ENCODE measurements around the gene FNDC7.
"Not testable (repeated sequence)": the region's sequence is repeated elsewhere in the genome, so short reads cannot be mapped to it uniquely, and the experiment has no call there.

The FNDC7 gene

GRCh38 chr1:108712606-108713150 lies at the start of gene FNDC7:
TSS of gene FNDC7 (plus strand) at chr1:108712908. CDS start at chr1:108712934, 26 bp downstream.
- no peak for DNase-seq (ENCODE audit: low read depth in 3 of 3)

DNA sequence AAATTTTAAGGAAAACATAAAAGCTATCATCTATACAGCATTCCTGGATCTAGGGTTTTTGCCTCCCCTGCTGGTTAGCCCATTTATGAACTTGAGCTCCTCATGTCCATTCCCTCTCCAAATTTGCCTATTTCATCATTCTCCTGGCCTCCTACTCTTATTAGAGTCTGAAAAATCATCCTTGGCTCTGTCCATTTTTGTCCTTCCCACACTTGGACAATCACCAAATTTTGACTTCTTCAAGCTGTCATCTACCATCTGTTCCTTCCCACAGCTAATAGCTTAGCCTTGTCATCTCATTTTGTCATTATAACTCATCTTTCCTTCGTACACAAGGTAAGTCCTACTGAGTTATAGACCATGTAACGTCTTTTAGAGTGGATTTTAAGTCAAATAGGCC lies 49.6 kb upstream of the FNDC7 start:
- no peak for DNase-seq (ENCODE audit: low read depth in 3 of 3)

DNA sequence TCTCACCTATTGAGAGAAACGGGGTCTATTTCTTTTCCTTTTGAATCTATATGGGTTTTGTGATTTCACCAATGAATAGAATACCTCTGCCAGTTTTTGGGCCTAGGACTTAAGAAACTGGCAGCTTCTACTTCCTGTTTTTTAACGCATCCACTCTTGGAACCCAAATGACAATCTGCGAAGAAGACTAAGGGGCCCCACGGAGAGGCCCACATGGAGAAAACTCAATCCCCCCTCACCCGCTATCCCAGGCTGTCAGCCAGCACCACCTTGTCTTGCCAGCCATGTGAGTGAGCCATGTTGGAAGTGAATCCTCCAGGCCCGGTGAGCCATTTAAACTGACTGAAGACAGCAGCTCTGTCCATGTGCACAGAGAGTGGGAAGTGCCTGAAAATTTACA lies 48.2 kb upstream of the FNDC7 start:
- no peak for DNase-seq (ENCODE audit: low read depth in 3 of 3)

DNA sequence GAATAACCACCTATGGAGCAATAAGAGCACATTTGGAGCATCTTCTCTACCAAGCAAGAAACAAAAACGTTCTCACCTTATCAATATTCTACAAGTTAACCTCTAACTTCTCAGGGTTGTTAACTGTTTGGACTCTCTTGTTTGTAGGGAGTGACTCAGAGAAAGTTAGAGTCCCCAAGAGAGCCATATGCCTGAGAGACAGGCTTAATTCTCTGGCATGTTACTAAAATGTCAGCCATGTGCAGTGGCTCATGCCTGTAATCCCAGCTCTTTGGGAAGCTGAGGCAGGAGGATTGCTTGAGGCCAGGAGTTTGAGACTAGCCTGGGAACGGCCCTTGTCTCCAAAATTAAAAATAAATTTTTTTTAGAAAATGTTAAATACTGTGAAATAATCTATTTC lies 47.6 kb upstream of the FNDC7 start:
- no peak for DNase-seq (ENCODE audit: low read depth in 3 of 3)

DNA sequence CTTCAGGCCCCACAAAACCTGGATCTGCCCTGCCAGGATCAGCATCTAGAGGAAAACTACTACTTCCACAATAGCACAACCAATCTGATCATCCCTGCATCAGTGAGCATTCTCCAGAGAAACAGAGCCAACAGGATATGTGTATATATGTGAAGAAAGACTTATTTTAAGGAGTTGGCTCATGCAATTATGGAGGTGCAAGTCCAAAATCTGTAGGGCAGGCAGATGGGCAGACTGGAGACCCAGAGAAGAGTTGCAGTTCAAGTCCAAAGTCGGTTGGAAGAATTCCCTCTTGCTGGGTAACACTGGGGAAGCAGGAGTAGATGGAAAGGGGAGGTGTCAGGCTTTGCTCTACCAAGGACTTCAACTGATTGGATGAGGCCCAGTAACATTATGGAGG lies 46.9 kb upstream of the FNDC7 start:
- DNase-seq (ENCODE audit: low read depth in 3 of 3): no peak

DNA sequence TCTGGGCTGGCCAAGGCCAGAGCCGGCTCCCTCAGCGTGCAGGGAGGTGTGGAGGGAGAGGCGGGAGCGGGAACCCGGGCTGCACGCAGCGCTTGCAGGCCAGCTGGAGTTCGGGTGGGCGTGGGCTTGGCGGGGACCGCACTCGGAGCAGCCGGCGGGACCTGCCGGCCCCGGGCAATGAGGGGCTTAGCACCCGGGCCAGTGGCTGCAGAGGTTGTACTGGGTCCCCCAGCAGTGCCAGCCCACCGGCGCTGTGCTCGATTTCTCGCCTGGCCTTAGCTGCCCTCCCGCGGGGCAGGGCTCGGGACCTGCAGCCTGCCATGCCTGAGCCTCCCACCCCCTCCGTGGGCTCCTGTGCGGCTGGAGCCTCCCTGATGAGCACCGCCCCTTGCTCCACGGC lies 45.3 kb upstream of the FNDC7 start:
- DNase-seq (ENCODE audit: low read depth in 3 of 3): not testable (repeated sequence)

DNA sequence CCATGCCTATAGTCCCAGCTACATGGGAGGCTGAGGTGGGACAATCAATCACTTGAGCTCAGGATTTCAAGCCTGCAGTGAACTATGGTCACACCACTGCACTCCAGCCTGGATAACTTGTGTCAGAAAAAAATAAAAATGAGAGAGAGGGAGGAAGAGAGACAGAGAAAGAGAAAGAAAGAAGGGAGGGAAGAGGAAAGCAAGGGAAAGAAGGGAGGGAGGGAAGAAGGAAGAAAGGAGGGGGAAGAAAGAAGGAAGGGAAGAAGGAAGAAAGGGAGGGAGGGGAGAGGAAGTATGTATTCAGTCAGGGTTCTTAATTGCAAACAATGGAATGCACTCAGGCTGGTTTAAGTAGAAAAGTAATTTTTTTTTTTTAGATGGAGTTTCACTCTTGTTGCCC lies 43.9 kb upstream of the FNDC7 start:
- no peak for DNase-seq (ENCODE audit: low read depth in 3 of 3)

DNA sequence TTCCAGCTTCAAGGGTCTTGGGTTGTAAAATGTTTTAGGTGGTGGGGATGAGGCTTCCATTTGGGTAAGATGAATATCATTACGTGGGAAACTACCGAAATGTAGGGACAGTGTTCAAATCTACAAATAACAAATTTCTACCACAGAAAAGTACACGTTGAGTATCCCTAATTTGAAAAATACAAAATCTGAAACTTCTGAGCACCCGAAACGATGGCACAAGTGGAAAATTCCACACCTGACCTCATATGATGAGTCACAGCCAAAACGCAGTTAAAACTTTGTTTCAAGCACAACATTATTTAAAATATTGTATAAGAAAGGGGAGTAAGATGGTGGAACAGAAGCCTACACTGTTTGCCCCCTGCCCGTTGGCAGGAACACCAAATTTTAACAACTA lies 43.0 kb upstream of the FNDC7 start:
- no peak for DNase-seq (ENCODE audit: low read depth in 3 of 3)

GRCh38 chr1:108670131-108670773 lies 42.5 kb upstream of the FNDC7 start:
- DNase-seq (ENCODE audit: low read depth in 3 of 3): no peak

DNA sequence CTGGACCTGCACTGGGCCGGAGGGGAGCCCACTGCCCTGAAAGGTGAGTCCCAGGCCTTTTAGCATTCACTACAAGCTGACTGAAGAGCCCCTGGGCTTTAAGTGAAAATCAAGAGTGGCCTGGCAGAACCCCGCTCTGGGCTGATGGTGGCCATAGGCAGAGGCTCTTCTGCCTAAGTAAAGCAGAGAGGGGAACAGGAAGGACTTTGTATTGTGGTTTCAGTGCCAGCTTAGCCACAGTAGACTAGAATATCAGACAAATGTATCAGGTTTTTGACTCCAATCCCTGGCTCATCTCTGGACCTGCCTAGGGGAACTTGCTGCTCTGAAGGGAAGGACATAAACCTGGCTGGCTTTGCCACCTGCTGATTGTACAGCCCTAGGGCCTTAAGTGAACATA lies 41.6 kb upstream of the FNDC7 start:
- DNase-seq (ENCODE audit: low read depth in 3 of 3): no peak

DNA sequence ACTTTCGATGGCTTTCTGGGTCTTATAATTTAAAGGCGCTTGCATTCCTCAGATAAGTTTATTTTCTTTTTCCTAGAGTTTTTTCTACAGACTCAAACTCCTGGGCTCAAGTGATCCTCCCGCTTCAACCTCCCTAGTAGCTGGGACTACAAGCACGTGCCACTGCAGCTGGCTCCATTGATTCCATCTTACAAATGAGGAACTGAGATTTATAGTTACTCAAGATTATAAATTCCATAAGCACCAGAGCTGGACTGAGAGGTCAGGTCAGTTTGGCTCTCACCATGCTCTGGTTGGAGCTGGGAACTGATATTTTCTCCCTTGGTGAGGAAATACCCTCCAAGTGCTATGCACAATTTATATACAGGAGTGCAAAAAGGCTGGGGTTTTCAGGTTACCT lies 34.0 kb upstream of the FNDC7 start:
- no peak for DNase-seq (ENCODE audit: low read depth in 3 of 3)

DNA sequence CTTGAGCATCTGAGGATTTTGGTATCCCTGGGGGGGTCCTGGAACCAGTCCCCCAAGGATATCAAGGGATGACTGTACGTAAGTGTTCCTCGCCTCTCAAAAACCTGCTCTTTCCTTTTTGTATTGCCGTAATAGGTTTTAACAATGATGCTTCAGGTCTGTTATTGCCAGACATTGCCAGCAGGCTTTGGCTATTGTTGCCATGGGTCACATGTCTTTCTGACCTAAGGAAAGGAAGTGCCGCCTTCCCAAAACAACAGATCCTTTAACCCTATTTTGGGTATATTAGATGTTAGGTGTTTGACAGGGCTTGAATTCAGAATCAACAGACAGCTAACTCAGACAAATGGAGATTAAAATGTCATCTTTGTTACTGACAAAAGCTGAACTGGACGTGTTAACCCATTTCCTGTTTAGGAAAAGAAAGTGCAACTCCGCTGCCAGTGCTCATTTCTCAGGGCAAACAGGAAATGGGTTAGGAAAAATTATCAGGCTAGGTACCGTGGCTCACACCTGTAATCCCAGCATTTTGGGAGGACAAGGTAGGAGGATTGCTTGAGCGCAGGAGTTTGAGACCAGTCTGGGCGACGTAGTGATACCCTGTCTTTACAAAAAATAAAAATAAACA lies 33.0 kb upstream of the FNDC7 start:
- DNase-seq (ENCODE audit: low read depth in 3 of 3): no peak

DNA sequence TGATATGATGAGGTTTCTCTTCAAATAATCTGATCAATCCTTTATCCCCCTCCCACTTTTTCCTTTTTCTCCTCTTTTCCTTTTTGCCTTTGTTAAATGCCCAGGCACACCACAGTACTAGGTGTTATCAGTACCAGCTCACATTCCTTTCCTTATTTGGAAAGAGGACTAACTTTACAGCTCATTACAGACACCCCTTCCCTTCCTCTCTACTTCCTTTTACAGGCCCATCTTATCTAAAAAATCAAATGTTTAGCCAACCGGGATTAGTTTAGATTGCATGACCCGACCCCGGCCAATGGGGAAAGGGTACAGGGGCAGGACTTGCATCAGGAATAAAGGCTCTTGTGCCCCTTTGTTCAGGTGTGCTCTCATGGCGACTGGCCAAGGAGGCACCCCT lies 31.0 kb upstream of the FNDC7 start:
- DNase-seq (ENCODE audit: low read depth in 3 of 3): not testable (repeated sequence)

DNA sequence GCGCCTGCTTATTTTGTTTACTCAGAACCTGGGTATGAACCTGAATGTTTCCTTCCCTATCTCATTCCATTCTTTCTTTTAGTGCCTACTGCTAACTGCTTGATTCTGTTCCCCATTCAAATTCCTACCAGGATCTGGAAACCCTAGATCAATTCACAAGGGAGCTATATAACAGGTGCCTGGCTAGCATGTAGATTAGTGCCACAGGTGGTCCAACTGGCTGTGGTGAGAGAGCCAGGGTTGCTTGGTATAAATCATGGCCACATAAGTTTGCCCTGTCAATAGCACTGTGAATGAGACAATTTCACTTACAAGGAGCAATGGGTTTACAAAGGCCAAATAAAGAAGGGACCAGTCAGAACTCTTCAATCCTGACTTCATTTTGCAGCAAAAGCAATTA lies 27.2 kb upstream of the FNDC7 start:
- no peak for DNase-seq (ENCODE audit: low read depth in 3 of 3)

- DNase-seq (ENCODE audit: low read depth in 3 of 3): no peak
Measured at GRCh38 chr1:108686614-108687313, 25.9 kb upstream of the FNDC7 start.

- no peak for DNase-seq (ENCODE audit: low read depth in 3 of 3)
Measured at GRCh38 chr1:108691128-108691941, 21.4 kb upstream of the FNDC7 start.

DNA sequence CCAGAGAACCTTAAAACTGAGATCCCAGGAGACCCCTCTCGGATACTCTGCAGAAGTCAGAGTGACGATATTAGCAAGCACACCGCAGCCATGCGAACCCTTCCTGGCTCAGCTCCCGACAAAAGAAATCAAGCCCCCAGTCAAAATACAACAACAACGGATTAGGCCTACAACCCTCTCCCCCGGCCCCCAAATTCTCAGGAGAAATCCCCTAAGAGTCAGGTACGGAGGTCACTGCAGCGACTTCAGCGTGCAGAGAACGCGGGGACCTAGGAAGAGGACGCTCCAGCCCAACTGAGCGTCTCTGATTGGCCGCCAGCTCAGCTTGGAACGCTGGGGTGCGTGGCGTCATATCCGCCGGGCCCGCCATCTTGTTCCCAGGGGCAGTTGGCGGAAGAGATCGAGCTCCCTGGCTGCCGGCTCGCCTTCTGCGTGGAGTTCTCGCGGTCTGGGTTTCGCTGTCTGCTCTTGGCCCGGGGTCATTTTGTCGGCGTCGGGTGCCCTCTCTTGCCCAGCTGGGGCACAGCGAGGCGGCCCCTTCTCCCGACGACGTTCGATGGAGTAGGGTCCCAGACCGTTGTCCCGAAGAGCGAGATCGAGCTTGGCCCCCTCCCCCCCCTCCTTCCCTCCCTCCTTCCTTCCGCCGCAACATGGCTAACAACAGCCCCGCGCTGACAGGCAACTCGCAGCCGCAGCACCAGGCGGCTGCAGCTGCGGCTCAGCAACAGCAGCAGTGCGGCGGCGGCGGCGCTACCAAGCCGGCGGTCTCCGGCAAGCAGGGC lies 20.6 kb upstream of the FNDC7 start, which contains the start of gene PRPF38B:
Gene PRPF38B, plus strand, starts transcription at position 369 of the 782 bp plus-strand sequence. Its CDS starts 282 bp downstream, at position 651.
- DNase-seq (ENCODE audit: low read depth in 3 of 3): peak; percentile 78 to 88 (median 86)

GRCh38 chr1:108692724-108693655 lies 19.7 kb upstream of the FNDC7 start:
- peak; percentile 40 to 54 (median 42) for DNase-seq (ENCODE audit: low read depth in 3 of 3)

DNA sequence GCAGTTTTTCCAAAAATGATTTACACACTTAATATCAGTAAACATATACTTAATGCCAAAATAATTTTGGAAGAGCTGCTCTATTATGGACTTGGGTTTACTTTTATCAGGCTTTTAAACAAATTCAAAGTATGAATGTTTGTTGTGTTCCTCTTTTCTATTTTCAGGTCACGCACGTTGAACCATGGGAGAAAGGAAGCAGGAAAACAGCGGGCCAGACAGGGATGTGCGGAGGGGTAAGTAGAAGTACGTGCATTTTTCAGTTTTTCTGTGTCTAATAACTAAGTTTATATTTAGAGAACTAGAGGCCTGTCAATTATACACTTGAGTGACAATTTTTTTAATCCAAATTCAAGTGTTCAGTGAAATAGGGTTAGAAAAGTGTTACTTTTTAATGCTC lies 17.2 kb upstream of the FNDC7 start:
- no peak for DNase-seq (ENCODE audit: low read depth in 3 of 3)

Measured in stimulated activated CD4-positive, alpha-beta T cell treated with anti-CD3 and anti-CD28 coated beads, TNF-alpha, amount 100 ng/mL, for 4 hours (primary cell).